NK-92 treated with Interleukin-12 subunit alpha and Interleukin-12 subunit beta, amount 100 ng/mL, for 24 hours (cell line): Measurements from ENCODE around the gene TOMM20.
"Not testable (repeated sequence)": the region's sequence is repeated elsewhere in the genome, so short reads cannot be mapped to it uniquely, and the experiment has no call there.

Experiments
- DNase-seq: peaks from one replicate; lab custom pipeline; 2025; lab: John Stamatoyannopoulos, UW

Gene TOMM20

DNA sequence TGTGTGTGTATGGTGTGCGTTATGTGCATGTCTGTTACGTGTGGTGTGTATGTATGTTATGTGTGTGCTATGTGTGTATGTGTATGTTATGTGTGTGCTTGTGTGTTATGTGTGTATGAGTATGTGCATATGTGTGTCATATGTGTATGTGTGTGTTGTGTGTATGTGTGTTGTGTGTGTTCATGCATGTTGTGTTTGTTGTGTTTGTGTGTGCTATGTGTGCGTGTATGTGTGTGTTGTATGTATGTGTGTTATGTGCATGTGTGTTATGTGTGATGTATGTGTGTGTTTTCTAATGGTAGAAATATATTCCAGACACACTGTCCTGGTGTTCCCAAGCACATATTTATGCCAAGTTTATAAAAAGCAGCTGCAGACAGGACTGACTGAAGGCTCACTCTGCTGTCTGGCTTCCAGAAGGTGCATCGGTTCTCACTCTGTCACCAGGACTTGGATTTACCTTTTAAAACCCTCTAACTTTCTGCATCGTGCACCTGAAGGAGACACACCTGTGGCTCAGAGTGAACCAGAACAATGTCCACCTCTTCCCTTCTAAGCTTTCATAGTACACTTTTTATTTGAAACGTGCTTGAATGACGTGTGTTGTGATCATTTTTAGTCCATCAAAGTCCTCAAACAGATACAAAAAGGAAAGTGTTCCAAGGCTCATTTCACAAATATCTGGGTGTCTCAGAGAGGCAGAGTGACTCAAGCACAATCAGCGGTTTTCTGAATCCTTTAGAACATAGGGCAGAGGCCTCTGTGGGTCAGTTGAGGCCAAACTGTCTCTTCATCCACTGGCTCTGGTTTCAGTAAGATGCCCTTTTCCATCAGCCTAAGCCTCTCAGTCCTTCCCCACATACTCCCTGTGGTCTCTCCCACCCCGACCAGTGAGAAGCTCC lies 49.9 kb downstream of the TOMM20 start:
- DNase-seq: no peak

GRCh38 chr1:235077571-235078479 lies 50.8 kb downstream of the TOMM20 start:
- DNase-seq: no peak

- DNase-seq: no peak
These were observed 51.5 kb downstream of the TOMM20 start for GRCh38 chr1:235077163-235077540.

DNA sequence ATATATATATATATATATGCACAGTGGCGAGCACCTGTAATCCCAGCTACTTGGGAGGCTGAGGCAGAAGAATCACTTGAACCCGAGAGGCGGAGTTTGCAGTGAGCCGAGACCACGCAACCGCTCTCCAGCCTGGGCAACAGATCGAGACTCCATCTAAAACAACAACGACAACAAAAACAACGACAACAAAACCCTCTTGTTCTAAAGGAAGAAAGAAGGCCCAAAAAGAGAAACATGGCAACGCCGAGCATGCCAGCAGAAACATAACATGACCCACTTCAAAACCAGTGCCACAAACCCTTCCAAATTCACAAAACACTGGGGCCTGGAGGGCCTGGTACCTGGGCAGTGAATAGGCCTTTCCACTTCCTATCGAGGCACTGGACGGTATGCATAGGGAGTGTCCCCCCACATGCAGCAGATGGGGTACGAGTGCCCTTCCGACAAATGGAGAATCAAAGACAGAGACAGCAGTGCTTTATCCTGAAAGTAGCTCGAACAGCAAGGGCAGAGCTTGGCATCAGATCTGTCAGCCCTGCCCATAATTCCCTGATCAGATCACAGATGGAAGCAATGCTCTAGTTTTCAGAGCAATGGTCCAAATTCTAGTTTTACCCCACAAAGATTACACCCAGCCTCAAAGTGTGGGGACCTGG lies 52.0 kb downstream of the TOMM20 start:
- no peak for DNase-seq

- DNase-seq: no peak
These were observed 52.8 kb downstream of the TOMM20 start for GRCh38 chr1:235075777-235076308.

GRCh38 chr1:235075048-235075776 lies 53.4 kb downstream of the TOMM20 start:
- DNase-seq: peak; percentile 84

- DNase-seq: peak; percentile 38
These were observed 54.1 kb downstream of the TOMM20 start for GRCh38 chr1:235074523-235075047.

GRCh38 chr1:235073968-235074522 lies 54.6 kb downstream of the TOMM20 start:
- no peak for DNase-seq

DNA sequence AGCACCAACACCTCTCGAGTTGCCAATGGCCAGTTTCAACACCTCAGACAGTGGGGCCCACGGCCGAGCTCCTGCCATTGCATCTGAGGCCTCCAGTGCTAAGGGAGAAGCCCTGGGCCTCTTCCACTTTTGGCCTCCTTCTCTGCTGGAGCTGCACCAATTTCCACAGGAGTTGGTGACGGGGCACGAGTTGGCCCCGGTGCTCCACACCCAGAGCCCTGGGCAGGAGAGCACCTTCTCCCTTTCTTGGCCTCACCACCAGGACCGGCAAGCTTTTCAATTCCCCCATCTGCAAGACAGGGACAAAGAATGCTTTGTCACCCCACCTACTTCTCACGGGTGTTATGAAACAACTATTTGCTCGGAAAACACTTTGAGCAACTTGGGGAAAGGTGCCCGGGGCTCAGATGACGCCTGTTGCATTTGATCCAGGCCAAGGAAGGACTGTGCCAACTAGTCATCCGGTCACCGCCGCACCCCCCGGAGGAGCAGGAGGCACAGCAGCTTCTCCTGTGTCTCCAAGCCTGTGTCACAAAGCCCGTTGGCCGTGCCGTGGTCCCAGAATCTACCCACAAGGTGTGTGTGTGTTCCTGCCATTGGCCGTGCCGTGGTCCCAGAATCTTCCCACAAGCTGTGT lies 55.2 kb downstream of the TOMM20 start:
- DNase-seq: no peak

DNA sequence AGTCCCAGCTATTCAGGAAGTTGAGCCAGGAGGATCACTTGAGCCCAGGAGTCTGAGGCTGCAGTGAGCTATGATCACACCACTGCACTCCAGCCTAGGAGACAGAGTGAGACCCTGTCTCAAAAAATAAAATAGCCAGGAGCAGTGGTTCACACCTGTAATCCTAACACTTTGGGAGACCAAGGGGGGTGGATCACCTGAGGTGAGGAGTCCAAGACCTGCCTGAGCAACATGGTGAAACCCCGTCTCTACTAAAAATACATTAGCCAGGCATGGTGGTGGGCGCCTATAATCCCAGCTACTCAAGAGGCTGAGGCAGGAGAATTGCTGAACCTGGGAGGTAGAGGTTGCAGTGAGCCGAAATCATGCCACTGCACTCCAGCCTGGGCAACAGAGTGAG lies 56.1 kb downstream of the TOMM20 start:
- not testable (repeated sequence) for DNase-seq

DNA sequence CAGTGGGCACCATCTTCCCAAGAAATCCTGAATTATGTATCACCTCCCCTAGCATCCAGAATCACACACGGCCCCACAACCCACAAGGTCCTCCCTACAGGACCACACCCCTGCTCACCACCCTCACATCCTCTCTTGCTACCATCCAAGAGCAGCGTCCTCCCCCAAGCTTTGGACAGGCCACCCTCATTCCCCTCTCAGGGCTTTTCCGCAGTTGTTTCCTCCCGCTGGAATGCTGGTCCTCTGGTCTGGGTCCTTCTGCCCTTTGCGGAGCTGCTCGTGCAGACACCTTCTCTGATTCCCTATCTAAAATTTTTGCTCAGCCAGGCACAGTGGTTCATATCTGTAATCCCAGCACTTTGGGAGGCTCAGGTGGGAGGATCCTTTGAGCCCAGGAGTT lies 56.5 kb downstream of the TOMM20 start:
- no peak for DNase-seq

DNA sequence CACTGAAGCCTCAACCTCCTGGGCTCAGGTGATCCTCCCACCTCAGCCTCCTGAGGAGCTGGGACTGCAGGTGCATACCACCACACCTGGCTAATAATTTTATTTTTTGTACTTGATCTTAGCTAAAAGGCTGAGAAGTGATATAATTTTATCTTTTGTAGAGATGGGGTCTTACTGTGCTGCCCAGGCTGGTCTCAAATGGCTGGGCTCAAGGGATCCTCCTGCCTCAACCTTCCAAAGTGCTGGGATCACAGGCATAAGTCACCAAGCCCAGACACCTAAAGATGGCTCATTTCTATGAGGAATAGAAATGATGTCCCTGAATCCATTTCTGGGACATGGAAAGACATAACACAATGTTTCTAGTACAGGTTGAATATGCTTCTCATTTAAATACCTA lies 57.8 kb downstream of the TOMM20 start:
- DNase-seq: no peak

- no peak for DNase-seq
These were observed 58.8 kb downstream of the TOMM20 start for GRCh38 chr1:235069577-235070563.

GRCh38 chr1:235069176-235069575 lies 59.5 kb downstream of the TOMM20 start:
- DNase-seq: no peak

DNA sequence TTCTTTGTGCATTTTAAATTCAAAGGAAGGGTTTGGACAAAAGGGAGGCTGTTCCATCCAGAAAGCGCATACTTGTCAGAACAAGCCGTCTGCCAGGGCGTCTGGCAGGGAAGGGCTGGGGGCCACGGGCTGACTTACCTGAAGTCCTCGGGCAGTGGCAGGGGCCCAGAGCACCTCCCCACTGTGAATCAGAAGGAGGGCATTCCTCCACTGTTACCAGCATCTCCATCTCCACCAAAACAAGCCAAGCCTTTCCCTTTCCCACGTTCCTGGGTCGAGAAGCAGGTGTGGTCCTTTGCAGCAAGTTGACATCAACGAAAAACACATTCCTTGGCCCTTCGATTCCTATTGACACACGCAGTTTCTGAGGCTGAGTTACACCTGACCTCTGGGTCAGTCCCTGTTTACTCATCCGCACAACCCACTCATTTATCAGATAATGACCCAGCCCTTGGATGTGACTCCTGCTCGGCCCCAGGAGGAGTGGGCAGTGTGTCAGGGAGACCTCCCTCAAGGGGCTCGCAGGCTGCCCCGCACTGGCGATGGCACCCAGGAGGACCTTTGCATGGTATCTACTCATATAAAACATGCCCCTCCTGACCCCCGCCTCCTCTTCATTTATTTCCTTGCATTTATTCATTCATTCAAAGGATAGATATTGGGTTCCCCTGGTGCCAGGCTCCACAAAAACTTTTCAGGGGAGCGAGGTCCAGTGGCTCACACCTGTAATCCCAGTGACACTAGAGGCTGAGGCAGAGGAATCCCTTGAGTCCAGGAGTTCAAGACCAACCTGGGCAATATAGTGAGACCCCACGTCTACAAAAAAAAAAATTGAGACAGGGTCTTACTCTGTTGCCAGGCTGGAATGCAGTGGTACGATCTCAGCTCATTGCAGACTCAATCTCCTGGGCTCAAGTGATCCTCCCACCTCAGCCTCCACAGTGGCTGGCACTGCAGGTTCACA lies 60.2 kb downstream of the TOMM20 start:
- DNase-seq: no peak

DNA sequence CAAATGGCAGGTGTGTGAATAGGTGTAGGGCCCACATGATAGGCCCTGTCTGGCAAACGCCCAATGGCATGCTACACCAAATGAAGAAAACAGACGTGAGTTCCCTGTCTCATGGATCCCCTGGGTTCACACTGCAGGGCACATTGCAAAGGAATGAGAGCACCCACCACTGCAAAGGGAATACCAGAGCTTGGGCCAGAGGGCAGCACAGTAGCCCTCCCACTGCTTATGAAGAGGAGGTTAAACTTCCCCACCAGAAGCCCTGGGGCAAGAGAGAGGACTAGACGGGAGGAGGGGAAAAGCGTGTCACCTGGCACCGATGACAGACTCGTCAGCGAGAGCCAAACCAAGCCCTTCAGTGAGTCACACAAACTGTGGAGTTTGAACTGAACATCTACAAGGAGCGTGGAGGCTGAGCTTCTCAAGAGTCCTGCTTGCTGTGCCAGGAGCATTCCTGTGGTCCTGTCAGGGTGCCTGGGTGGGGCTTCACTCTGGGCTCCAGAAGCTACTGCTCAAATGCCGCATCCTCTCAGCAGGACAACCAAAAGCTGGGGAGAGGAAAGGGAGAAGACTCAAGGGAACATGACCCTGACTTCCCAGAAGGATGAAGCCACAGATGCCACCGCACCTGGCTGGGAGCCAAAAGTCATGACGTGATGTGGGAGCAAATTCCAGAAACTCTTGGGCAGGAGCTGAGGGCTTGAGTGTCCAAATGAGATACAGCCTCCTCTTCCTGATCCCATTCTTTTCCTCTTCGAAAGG lies 61.1 kb downstream of the TOMM20 start:
- DNase-seq: no peak
